Measurements from ENCODE around the gene ERGIC1.

DNA sequence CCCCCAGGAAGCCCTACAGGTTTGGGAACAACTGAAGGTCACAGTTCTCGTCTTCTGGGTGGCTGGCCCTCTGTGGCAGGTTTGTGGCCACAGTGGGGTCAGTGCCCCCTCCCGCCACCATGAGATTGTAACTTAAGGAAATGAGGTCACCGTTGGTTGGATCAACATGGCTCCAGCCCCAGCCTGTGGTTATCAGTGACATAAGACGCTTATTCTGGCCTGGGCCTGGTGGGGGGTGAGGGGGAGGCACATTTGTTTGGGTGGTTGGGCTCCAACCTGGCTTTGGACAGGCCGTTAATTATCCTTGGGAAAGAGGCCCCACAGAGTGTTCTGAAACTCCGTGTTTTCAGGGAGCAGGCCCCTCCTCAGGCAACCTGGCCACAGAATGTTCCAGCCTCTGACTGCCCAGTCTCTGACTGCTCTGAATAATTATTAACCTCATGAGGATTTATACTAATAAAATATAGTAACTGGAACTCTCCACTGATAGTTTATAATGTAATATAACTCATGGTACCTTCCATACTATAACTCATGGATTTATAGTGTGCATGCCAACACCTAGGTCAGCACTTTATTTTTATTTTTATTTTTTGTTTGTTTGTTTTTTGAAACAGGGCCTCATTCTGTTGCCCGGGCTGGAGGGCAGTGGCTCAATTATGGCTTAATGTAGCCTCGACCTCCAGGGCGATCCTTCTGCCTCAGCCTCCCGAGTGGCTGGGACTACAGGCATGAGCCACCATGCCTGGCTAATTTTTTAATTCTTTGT lies 67.1 kb downstream of the ERGIC1 start:
- TF ChIP-seq, protein P1, sequence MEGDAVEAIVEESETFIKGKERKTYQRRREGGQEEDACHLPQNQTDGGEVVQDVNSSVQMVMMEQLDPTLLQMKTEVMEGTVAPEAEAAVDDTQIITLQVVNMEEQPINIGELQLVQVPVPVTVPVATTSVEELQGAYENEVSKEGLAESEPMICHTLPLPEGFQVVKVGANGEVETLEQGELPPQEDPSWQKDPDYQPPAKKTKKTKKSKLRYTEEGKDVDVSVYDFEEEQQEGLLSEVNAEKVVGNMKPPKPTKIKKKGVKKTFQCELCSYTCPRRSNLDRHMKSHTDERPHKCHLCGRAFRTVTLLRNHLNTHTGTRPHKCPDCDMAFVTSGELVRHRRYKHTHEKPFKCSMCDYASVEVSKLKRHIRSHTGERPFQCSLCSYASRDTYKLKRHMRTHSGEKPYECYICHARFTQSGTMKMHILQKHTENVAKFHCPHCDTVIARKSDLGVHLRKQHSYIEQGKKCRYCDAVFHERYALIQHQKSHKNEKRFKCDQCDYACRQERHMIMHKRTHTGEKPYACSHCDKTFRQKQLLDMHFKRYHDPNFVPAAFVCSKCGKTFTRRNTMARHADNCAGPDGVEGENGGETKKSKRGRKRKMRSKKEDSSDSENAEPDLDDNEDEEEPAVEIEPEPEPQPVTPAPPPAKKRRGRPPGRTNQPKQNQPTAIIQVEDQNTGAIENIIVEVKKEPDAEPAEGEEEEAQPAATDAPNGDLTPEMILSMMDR (IDR thresholded peaks at IDR 0.05; ENCODE audit: insufficient read depth, low read length, poor library complexity, severe bottlenecking): no peak
- TF ChIP-seq EZH2phosphoT487 (conservative IDR thresholded peaks at IDR 0.05; ENCODE audit: low read length): no peak
